ENCODE results near the gene SLC35D3.
"Not testable (repeated sequence)": the region's sequence is repeated elsewhere in the genome, so short reads cannot be mapped to it uniquely, and the experiment has no call there.

DNA sequence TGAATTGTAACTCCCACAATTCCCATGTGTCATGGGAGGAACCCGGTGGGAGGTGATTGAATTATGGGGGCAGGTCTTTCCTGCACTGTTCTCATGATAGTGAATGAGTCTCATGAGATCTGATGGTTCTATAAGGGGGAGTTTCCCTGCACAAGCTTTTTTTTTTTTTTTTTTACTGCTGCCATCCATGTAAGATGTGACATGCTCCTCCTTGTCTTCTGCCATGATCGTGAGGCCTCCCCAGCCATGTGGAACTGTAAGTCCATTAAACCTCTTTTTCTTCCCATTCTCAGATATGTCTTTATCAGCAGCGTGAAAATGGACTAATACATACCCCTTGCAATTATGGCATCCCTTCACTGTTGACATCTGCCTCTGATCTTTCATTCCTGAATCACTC is 17.6 kb upstream of the SLC35D3 start:
- TF ChIP-seq POLR2AphosphoS5 (IDR thresholded peaks at IDR 0.05; ENCODE audit: insufficient read depth, low read depth, low read length); EZH2 (IDR thresholded peaks at IDR 0.05; ENCODE audit: borderline replicate concordance, low read depth, low read length, severe bottlenecking): not testable (repeated sequence)

Measured in endothelial cell of umbilical vein (primary cell).